ENCODE measurements around the gene ACOT7. TPM values are rescaled to one million over a fixed set of nuclear protein-coding genes. Genes with fewer than 3 reads are reported as not detected.
"Not testable (repeated sequence)": the region's sequence is repeated elsewhere in the genome, so short reads cannot be mapped to it uniquely, and the experiment has no call there.

The ACOT7 gene
- total RNA-seq, 1 experiment from 2014 or later: 42.7 TPM

DNA sequence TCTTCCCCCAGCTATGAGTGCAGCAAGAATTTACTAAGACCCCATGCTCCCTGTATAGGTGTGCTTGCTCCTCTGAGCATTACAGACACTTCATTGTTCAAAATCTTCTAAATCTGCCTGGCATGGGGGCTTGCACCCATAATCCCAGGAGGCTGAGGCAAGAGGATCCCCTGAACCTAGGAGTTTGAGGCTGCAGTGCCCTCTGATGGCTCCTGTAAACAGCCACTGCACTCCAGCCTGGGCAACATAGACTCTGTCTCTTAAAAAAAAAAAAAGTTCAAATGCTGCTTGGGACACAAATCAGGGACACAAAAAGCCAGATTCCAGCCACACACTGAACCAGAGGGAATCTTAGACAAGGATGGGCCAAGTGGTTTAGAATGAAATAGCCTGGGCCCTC lies 3.4 kb upstream of the ACOT7 start:
- DNase-seq (ENCODE audit: low read depth): no peak

DNA sequence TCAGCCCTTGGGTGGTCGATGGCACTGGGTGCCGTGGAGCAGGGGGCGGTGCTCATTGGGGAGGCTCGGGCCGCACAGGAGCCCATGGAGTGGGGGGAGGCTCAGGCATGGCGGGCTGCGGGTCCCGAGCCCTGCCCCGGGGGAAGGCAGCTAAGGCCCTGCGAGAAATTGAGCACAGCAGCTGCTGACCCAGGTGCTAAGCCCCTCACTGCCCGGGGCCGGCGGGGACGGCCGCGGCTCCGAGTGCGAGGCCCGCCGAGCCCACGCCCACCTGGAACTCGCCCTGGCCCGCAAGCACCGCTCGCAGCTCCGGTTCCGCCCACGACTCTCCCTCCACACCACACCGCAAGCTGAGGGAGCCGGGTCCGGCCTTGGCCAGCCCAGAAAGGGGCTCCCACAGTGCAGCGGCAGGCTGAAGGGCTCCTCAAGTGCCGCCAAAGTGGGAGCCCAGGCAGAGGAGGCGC lies 2.2 kb upstream of the ACOT7 start:
- not testable (repeated sequence) for DNase-seq (ENCODE audit: low read depth)

DNA sequence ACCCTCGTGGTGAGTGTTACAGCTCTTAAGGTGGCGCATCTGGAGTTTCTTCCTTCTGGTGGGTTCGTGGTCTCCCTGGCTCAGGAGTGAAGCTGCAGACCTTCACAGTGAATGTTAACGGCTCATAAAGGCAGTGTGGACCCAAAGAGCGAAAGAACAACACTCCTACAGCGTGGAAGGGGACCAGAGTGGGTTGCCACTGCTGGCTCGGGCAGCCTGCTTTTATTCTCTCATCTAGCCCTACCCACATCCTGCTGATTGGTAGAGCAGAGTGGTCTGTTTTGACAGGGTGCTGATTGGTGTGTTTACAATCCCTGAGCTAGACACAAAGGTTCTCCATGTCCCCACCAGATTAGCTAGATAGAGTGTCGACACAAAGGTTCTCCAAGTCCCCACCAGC lies 1.6 kb upstream of the ACOT7 start:
- not testable (repeated sequence) for DNase-seq (ENCODE audit: low read depth)

DNA sequence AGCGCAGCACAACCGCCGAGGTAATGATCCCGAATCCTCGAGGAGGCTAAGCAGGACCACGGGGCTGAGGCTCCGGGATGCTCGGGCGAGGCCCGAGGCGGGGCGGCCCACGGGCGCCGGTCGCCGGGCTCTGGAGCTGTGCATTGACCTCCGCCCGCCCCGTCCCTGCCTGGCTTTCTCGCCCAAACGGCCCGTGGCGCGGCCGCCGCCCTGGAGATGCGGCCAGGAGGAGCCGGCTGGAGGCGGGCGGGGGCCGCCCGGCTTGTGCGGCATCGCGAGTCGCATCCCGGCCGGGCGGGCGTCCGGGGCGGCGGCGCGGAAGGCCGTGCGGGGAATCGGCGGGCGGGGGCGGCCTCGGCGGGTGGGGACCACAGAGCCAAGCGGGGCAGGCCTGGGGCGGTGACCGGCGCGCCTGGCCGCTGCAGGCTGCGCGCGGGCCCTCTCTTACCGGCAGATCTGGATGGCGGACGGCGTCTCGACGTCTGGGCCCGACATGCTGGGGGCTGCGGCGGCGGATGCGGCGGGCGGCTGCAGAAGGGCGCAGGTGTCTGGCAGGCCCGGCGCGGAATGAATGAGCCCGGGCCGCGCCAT lies 663 bp downstream of the ACOT7 start:
- no peak for DNase-seq (ENCODE audit: low read depth)

DNA sequence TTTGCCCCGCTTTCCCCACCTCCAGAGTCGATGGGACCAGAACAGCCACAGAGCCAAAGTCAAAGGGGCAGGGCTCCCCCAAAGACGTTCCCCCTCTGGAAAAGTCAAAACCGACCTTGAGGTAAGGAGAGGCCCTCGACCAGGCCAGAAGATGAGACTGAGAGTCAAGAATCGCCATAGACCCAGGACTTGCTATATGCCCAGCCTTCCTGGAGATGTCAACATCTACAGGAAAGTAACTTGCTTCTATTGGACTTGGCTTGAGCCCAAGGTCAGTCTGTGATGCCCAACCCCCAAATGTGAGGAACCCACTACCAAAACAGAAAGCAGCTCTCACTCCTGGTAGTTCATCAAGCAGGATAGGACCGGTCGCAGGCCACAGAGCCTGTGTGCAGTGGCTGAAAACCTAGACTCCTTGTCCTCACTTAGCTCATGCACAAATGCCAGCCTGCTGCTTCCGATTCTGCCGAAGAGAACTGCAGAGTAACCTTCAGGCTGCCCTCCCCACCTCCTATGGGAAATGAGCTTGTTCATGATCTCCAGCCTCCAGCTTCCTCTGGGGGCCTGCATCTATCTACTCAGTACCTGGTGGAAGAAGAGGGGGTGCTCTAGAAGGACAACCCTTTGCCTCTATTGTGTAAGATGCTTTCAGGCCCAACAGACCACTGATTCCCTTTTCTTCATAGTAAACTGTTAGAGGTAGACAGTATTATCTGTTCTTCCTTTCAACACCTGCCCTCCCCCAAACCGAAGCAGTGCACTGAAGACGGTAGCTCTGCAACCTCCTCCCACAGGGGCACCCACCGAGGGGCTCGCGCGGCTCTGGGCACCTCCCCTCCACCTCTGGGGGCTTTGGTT lies 1.4 kb downstream of the ACOT7 start:
- DNase-seq (ENCODE audit: low read depth): no peak

DNA sequence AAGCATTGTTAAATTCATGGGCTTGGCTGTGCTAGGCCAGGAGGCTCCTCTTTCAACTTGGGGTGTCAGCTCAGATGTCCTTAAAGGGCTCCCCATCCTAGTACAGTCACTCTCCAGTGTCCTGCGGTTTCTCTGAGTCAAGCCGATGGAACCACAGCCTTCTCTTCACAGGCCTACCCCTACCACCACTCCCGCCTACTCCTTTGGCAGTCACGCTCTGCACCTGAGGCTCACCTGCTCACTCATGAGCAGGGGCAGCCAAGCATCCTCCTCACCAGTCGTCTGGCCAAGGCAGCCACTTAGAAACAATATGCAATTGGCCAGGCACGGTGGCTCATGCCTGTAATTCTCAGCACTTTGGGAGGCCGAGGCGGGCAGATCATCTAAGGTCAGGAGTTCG lies 3.6 kb downstream of the ACOT7 start:
- DNase-seq (ENCODE audit: low read depth): no peak

DNA sequence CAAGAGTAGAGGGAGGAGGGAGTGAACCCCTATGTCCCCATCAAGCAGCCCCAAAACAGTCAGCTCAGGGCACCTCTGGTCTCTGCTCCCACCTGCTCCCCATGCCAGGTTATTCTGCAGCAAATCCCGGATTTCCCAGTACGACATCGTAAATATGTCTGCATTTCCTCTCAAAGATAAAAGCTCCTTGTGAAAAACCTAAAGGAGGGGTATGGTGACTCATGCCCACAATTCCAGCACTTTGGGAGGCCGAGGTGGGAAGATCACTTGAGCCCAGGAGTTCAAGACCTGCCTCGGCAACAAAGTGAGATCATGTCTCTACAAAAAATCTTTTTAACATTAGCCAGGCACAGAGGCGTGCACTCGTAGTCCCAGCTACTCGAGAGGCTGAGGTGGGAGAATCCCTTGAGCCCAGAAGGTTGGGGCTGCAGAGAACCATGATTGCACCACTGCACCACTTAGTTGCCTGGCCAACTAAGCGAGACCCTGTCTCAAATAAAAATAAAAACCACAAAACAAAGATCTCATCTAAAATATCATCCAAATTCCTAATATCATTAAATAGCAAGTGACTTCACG lies 7.1 kb downstream of the ACOT7 start:
- DNase-seq (ENCODE audit: low read depth): no peak

DNA sequence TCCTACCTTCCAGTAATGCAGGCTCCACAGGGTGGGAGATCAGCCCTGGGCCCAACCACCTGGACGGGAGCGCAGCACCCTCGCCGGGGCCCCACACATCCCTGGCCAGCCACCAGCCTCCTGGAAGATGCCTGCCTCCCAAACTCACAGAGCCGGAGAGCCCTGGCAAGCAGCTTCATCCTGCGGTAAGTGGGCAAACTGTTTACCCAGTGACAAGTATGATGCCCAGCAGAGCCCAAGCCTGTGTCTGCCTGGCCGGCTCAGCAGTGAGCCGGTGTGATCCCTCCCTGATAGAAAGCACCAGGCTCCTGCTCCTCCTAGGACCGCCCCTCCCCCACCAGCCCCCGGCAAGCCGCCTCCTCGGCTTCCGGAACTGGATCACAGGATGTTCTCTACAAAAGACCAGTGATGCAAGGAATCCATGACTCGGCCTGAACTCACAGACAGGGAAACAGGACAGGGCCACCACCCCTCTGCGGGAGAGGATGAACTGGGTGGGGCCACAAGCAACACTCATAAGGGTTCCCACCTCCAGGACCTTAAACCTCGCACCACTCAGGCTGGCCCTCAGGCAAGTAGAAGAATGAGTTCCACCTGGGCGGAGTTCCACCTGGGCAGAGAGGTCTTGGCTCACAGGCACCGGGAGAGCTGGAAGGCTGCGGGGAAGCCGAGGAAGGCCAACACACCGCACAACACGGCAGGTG lies 7.9 kb downstream of the ACOT7 start:
- DNase-seq (ENCODE audit: low read depth): peak; percentile 75

DNA sequence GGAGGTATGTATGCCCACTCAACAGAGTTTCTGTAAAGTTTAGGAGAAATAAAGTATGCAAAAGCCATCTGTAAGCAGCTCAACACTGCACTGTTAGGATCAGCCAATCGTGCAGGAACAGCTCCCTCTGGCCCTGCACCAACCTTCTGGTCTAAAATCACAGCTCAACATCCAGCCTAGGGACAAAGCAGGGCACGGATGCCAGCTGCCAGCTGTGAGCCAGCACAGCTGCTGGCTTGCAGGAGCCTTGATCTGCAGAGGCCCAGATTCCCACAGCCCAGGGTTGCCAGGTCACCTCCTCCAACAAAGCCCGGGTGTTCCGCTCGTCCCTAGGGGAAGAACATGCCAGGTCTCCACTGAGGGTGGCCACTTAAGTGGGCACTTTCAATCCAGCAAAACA lies 8.6 kb downstream of the ACOT7 start:
- DNase-seq (ENCODE audit: low read depth): peak; percentile 66

DNA sequence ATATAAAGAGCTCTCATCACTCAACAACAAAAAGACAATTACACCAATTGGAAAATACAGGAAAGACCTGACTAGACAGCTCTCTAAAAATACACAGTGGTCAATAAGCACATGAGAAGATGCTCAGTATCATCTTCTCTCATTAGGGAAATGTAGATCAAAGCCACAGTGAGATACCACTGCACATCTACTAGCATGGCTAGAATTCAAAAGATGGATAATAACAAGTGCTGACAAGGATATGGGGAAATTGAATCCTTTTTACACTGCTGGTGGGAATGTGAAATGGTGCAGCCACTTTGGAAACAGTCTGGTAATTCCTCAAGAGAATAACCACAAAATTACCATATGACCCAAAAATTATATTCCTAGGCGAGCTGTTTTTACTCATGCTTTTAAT lies 9.4 kb downstream of the ACOT7 start:
- no peak for DNase-seq (ENCODE audit: low read depth)

DNA sequence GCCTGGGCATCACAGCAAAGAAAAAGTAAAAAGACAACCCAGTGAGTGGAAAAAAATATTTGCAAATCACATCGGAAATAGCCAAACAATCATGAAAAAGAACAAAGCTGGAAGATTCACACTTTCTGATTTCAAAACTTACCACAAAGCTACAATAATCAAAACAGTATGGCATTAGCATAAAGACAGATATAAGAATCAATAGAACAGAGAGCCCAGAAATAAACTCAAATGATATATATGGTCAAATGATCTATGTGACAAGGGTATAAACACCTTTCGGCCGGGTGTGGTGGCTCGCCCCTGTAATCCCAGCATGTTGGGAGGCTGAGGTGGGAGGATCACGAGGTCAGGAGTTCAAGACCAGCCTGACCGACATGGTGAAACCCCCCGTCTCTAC lies 13.5 kb downstream of the ACOT7 start:
- DNase-seq (ENCODE audit: low read depth): no peak

DNA sequence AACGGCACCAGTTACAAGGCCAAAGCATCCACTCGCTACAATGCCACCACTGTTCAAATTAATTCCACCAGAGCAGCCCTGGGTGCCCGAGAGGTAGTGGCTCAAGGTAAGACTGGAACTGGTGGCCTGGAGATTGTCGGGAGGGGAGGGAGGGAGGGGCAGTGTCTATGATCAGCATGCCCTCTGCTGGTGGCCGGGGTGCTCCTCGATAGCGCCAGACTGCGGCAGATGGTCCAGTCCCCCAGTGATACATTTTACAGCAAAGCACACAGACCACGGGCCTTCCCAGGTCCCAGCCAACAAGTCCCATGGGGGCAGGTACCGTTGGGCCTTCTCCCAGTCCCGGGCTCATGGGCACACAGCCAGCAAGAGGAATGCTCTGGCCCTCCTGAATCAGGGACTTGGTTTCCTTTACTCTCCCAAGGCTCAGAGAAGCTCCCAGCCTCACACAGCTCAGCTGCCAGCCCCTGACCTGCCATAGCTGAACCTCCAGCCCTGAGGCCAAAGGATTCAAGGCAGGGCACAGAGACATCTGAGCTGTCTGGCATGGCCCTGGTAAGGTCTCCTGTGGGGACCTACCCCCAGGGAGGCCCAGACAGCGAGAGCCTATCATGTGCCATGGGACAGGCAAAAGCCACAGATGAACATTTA lies 15.3 kb downstream of the ACOT7 start:
- no peak for DNase-seq (ENCODE audit: low read depth)

DNA sequence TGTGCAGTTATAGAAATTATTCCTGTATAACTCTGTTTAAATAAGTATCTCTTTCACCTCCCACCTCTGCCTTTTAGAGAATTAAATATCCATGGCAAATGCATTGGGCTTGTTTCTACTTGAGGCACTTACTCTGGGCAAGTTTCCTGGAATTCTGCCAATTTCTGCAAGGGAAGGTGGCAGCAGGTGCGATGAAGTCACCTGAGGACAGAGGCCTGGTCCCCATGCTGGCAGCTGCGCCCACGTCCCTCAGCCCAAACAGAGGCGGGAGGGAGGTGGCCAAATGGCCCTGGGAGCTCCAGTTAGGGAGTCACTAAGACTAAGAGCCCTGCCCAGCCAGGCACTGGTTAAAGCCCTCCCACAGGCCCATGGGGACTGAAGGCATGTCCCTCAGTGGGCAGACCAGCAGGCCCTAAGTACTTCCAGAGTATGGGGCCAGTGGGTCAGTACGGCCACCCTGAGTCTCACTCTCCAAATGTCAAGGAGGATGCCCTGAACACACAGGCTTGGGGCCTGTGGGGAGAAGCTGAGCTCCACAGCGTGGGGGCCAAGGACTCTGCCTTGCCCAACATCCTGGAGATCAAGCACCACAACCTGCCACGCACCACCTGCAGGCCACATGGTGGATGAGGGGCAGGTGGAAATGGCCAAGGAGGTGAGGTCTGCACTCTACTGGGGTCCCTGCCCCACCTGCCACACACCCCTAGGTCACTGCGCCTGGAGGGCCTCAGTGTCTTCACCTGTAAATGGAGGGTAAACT lies 19.4 kb downstream of the ACOT7 start:
- DNase-seq (ENCODE audit: low read depth): no peak

DNA sequence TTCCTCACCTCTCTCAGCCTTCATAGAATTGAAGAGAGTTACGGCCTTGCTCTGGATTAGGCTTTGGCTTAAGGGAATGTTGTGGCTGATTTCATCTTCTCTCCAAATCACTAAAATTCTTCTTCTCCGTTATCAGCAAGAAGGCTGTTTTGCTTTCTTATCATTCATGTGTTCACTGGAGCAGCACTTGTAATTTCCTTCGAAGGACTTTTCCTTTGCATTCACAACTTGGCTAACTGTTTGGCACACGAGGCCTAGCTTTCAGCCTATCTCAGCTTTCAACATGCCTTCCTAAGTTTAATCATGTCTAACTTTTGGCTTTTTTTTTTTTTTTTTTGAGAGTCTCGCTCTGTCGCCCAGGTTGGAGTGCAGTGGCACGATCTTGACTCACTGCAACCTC lies 21.3 kb downstream of the ACOT7 start:
- DNase-seq (ENCODE audit: low read depth): not testable (repeated sequence)

DNA sequence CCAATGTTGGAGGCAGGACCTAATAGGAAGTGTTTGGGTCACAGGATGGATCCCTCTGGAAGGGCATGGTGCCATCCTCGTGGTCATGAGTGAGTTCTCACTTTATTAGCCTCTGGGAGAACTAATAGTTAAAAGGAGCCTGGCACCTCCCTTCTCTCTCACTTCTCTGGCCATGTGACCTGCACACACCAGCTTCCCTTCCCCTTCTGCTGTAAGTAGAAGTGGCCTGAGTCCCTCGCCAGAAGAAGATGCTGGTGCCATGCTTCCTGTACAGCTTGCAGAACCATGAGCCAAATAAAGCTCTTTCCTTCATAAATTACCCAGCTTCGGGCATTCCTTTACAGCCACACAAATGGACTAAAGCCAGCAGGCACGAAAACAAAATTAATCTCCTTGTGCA lies 23.6 kb downstream of the ACOT7 start:
- no peak for DNase-seq (ENCODE audit: low read depth)

DNA sequence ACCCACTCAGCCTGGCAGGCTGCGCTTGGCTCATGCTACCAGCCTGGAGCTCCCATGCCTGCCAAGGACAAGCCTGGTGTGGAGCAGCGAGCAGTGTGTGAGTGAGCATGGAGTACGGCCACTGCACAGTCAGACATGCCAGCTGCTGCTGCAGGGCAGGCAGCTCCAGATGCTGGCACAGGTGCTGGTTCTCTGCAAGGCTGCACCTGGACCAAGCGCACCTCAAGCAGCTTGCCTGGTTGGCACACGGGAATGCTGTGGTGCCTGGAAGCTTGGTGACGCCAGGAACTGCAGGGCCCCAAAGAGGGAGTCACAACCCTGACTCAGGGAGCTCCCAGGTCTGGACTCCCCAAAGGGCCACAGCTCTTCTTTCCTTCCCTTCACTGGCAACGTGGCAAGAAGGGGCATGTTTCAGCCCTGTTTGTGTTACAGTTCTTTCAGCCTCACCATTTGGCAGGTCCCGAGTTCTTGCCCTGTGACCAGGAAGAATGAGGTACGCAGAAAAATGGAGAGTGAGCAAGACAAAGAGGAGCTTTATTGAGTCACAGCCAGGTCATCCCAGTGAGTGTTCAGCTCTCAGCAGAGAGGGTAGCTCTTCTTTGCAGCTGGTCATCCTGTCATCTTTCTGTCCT lies 26.1 kb downstream of the ACOT7 start:
- no peak for DNase-seq (ENCODE audit: low read depth)

DNA sequence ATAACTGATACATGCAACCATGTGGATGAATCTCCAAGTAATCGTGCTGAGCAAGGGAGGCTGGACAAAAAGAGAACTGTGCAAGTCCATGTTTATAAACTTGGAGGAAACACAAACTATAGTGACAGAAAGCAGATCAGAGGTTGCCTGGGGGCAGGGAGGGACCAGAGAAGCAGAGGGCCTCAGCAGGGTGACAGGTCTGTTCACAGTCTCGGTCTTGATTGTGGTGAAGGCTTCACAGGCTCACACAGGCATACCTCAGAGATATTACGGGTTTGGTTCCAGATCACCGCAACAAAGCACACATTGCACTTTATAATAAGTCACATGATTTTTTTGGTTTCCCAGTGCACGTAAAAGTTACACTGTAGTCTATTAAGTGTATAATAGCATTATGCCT lies 28.5 kb downstream of the ACOT7 start:
- DNase-seq (ENCODE audit: low read depth): no peak

DNA sequence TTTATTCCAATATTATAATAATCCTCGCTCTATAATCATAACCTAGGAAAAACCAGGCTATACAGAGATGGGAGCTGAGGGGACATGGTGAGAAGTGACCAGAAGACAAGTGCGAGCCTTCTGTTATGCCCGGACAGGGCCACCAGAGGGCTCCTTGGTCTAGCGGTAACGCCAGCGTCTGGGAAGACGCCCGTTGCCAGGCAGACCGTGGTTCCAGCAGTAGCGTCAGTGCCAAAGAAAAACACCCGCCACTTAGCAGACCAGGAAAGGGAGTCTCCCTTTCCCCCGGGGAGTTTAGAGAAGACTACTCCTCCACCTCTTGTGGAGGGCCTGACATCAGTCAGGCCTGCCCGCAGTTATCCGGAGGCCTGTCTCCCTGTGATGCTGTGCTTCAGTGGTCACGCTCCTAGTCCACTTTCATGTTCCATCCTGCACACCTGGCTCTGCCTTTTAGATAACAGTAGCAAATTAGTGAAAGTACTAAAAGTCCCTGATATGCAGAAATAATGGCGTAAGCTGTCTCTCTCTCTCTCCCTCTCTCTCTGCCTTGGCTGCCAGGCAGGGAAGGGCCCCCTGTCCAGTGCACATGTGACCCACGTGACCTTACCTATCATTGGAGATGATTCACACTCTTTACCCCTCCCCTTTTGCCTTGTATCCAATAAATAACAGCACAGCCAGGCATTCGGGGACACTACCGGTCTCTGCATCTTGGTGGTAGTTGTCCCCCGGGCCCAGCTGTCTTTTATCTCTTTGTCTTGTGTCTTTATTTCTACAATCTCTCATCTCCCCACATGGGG lies 30.3 kb downstream of the ACOT7 start:
- DNase-seq (ENCODE audit: low read depth): peak; percentile 35

DNA sequence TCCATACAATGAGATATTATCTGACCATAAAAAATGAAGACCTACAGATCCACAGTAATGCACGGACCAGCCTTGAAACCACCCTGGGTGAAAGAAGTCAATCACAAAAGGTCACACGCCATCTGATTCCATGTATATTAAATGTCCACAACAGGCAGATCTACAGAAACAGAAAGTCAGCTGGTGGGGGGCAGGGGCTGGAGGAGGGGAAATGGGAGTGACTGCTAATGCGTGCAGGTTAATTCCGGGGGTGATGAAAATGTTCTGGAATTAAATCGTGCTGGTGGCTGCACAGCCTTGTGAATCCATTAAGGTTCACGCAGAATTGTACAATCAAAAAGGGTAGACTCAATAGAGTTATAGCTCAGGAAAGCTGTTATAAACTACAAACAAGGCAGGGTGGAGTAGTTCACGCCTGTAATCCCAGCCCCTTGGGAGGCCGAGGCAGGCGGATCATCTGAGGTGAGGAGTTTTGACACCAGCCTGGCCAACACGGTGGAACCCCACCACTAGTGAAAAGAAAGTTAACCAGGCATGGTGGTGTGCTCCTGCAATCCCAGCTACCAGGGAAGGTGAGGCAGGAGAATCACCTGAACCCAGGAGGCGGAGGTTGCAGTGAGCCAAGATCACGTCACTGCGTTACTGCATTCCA lies 32.3 kb downstream of the ACOT7 start:
- no peak for DNase-seq (ENCODE audit: low read depth)

Measured in LHCN-M2 (cell line).